ENCODE measurements around the gene AURKAIP1. TPM values are rescaled to one million over a fixed set of nuclear protein-coding genes. Genes with fewer than 3 reads are reported as not detected.
"Not testable (repeated sequence)": the region's sequence is repeated elsewhere in the genome, so short reads cannot be mapped to it uniquely, and the experiment has no call there.

AURKAIP1 gene
- polyA plus RNA-seq, 4 donors = 63.0 to 110 (median 64.3) TPM

DNA sequence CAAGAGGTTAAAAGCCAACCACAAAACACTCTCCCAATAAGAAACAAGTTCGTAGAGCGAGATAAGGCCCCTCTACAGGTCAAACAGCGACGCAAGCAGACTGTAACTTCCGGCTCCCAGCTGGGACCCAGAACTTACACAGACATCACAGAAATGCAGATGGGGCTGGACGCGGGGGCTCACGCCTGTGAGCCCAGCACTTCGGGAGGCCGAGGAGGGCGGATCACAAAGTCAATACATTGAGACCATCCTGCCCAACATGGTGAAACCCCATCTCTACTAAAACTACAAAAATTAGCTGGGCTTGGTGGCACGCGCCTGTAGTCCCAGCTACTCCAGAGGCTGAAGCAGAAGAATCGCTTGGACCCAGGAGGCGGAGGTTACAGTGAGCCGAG, 13.1 kb upstream of the AURKAIP1 start:
- no peak for DNase-seq (ENCODE audit: low read depth in 4 of 4, low spot score in 3 of 4)

- DNase-seq (ENCODE audit: low read depth in 4 of 4, low spot score in 3 of 4) = no peak
Measured at GRCh38 chr1:1387098-1388077, 12.4 kb upstream of the AURKAIP1 start.

DNA sequence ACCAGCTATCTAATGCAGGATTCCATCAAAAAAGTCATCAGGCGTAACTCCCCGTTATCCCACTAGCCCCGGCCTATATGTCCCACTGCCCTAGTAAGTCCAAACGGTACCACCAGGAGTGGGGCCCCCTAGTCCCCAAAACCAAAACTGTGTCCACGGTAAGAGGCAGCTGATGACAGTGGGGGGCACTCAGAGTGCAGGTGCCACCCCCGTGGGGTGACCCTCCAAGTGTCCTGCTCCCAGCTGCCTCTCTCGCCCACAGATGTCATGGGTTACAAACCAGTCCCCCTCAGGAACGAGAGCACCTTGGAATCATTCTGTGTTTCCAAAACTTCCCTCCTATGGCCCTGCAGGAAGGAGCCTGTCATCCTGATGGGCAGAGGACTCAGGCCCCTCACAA, 10.9 kb upstream of the AURKAIP1 start:
- DNase-seq (ENCODE audit: low read depth in 4 of 4, low spot score in 3 of 4) = no peak

- DNase-seq (ENCODE audit: low read depth in 4 of 4, low spot score in 3 of 4) = not testable (repeated sequence)
Measured at GRCh38 chr1:1385339-1385738, 10.3 kb upstream of the AURKAIP1 start.

GRCh38 chr1:1381294-1381693, 6.3 kb upstream of the AURKAIP1 start:
- DNase-seq (ENCODE audit: low read depth in 4 of 4, low spot score in 3 of 4) = no peak

DNA sequence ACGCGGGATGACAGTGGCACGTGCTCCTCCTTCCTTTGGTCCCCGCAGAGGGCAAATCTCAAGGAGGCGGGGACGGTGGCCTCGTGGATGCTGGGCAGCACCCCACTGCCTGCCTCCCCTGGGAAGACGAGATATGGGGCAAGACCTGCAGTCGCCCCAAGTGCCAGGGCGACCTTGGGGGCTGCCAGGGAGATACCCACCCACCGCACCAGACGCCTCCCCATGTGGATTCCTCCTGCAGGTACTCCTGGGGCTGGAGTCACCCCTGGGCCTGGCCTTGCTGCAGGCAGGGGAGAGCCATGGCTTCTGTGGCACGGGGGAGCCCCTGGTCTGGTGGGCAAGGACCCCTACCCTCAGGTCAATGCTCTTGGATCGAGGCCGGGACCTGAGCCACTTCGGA, 5.9 kb upstream of the AURKAIP1 start:
- no peak for DNase-seq (ENCODE audit: low read depth in 4 of 4, low spot score in 3 of 4)

DNA sequence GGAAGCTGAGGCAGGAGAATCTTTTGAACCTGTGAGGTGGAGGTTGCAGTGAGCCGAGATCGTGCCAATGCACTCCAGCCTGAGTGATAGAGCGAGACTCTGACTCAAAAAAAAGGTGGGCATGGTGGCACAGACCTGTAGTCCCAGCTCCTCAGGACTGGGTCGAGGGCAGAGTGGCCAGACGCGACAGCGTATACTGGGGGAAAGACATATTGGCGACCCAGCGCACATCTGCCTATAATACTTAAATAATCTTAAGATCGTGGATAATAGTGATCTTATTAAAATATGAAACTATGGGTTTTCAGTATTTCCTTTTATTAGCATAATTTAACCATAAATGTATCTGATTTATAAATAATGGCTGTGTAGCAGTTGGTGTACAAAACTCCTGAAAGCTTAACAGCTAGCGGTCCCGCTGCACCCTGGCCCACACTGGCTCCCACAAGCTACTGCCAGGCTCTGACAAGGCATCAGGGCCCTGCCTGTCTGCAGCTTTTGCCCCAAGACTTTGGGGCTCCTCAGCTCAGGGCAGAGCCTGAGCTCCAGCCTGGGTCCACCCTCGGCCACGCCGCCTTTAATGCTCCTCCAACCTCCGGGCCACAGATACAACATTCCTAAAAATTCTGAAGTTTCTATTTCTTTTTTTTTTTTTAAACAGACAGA, 2.7 kb upstream of the AURKAIP1 start:
- no peak for DNase-seq (ENCODE audit: low read depth in 4 of 4, low spot score in 3 of 4)

DNA sequence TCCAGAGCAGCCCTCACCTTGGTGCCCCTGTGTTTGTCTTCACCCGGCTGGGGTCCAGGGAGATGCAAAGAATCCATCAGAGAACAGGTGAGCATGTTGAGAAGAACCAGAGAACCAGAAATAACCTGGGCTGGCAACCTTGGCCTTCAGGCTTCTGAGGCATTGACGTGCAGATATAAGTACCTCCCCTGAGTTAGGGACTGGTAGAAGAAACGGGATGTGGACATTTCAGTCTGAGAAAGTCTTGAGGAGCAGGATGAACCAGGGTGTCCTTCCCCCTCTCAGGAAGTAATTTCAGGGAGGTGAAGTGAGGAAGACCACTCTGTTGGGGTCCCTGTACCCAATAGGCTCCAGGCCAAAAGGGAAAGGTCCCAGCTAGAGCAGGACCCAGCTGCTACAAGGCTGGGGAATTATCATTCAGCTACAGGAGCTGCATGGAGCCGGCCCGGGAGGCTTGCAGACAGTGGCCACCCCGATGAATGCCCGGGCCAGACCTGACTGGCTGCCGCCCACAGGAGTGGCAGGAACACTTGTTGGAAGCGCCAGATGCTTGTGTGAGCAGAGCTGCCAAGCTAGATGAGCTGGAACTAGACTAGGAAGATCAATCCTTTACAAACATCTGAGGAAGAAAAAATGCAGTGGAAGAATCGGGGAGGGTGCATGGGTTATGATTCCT, 1.7 kb upstream of the AURKAIP1 start:
- DNase-seq (ENCODE audit: low read depth in 4 of 4, low spot score in 3 of 4) = no peak

GRCh38 chr1:1374589-1374928, 448 bp downstream of the AURKAIP1 start:
- no peak for DNase-seq (ENCODE audit: low read depth in 4 of 4, low spot score in 3 of 4)

- DNase-seq (ENCODE audit: low read depth in 4 of 4, low spot score in 3 of 4) = no peak
Measured at GRCh38 chr1:1373815-1374588, 1.0 kb downstream of the AURKAIP1 start.

DNA sequence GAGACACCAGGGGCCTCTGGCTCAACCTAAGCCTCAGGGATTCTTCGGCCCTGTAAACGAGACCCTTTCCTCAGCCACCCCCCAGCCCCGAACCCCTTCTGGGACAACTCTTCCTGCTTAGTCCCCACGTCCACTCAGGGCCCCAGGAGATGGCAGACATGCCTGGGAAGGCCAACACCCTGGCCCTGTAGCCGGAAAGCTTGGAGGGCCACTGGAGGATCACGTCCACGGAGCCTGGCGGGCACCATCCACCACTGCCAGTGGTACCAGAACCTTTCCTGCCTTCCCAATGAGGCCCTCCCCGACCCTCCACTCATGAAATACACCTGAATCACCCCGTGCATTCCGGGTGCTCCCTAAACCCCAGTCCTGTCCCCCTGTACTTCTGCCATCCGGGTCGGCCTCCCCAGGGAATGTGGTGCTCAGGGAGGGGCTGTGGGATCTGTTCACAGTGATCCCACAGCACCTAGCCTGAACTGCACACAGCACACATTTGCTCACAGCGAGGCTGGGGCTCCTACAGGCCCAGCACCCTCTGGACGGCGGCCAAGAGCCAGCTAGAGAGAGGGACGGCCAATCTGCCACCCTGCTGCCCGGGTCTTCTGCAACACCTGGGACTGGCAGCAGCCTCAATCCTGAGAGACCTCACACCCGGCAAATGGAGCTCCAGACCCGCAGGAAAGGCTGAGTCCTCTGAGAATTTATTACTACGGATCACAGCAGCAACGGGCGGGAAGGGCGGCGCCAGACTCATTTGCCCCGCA, 1.8 kb downstream of the AURKAIP1 start:
- DNase-seq (ENCODE audit: low read depth in 4 of 4, low spot score in 3 of 4) = no peak

- DNase-seq (ENCODE audit: low read depth in 4 of 4, low spot score in 3 of 4) = no peak
Measured at GRCh38 chr1:1371746-1372711, 3.0 kb downstream of the AURKAIP1 start.

GRCh38 chr1:1371364-1371745, 3.7 kb downstream of the AURKAIP1 start:
- no peak for DNase-seq (ENCODE audit: low read depth in 4 of 4, low spot score in 3 of 4)

DNA sequence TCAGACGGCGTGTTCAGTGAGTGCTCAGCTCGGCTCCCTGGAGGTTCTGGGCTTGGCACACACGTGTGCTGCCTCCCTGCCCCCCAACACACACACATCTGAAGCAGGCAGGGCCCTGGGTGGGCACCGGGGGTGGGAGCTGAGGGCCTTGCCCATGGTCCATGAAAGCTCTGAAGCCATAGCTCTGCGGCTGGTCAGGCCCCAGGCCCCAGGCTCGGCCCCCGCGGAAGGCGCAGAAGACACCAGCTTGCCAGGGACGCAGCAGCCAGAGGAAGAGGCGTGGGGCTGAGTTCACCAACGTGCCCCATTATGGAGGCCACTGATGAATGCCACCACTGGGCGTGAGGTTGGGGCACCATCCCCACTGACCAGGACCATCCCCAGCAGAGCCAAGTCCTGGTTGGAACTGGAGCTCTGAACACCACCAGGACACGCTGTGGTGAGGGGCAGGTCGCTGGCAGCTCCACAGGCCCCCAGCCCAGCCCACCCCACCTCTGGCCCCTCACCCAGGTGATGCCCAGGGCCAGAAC, 4.2 kb downstream of the AURKAIP1 start:
- DNase-seq (ENCODE audit: low read depth in 4 of 4, low spot score in 3 of 4) = no peak

- not testable (repeated sequence) for DNase-seq (ENCODE audit: low read depth in 4 of 4, low spot score in 3 of 4)
Measured at GRCh38 chr1:1370094-1370493, 4.9 kb downstream of the AURKAIP1 start.

DNA sequence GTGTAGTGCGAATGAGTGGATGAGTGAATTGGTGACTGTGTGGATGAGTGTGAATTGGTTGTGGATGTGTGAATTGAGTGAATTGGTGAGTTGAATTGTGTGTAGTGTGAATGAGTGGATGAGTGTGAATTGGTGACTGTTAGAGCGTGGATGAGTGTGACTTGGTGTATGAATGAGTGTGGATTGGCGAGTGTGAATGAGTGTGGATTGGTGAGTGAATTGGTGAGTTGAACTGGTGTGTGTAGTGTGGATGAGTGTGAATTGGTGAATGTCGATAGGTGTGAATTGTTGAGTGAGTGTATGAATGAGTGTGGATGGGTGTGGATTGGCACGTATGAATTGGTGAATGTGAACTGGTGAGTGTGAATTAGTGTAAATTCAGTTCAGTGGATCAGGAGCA, 7.7 kb downstream of the AURKAIP1 start:
- DNase-seq (ENCODE audit: low read depth in 4 of 4, low spot score in 3 of 4) = no peak

- no peak for DNase-seq (ENCODE audit: low read depth in 4 of 4, low spot score in 3 of 4)
Measured at GRCh38 chr1:1366699-1367066, 8.3 kb downstream of the AURKAIP1 start.

GRCh38 chr1:1365875-1366698, 8.9 kb downstream of the AURKAIP1 start:
- no peak for DNase-seq (ENCODE audit: low read depth in 4 of 4, low spot score in 3 of 4)

Measured in right renal pelvis (tissue), 4 donors.